ENCODE data around the gene RPS14.

Gene RPS14

GRCh38 chr5:150465927-150466326 is 16.4 kb upstream of the RPS14 start:
- H3K4me3 ChIP-seq (ENCODE audit: control insufficient read depth, low read depth, low read length), result no peak overlapping the region
- DNase-seq (ENCODE audit: low read depth), result no peak
- TF ChIP-seq CTCF (IDR thresholded peaks at IDR 0.05; ENCODE audit: control insufficient read depth, insufficient read depth, low read depth, low read length, missing control alignments), result no peak

GRCh38 chr5:150464554-150465012 is 15.0 kb upstream of the RPS14 start:
- TF ChIP-seq CTCF (IDR thresholded peaks at IDR 0.05; ENCODE audit: control insufficient read depth, insufficient read depth, low read depth, low read length, missing control alignments), result no peak
- no peak for DNase-seq (ENCODE audit: low read depth)
- no peak overlapping the region for H3K4me3 ChIP-seq (ENCODE audit: control insufficient read depth, low read depth, low read length)

DNA sequence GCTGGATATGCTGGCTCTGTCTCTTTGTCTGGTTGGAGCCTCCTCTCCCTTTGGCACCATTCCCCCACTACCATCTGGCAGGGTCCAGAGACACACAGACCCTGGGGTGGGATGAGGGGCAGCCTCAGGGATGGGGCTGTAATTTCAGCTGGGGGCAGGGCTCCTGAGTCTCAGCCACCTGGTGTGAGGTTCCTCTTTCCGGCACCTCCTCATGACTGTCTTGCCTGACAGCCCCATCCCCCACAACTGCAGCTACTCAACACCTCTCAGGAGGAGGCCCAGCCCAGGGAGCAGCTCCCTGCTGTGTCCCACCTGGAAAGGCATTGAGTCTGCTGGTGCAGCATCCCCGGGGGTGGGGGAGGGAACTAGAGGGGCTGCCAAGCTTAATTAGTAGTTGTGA is 11.7 kb upstream of the RPS14 start:
- TF ChIP-seq CTCF (IDR thresholded peaks at IDR 0.05; ENCODE audit: control insufficient read depth, insufficient read depth, low read depth, low read length, missing control alignments), result no peak
- no peak for DNase-seq (ENCODE audit: low read depth)
- no peak overlapping the region for H3K4me3 ChIP-seq (ENCODE audit: control insufficient read depth, low read depth, low read length)

DNA sequence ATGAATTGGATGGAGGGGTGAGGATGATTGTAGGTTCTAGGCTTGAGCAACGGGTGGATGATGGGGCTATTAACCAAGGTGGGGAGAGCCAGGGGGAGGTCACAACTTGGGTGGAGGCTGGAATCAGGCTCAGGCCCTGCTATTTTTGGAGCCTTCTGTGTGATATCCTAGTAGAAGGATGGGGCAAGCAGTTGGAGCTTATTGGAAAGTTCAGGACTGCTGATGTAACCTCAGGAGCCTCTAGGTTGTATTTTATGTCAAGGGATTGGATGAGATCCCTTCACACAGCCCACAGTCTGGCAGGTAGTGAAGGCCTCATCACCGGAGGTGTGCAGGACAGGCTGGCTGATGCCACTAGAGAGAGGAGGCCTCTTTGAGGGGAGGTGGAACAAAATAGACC is 11.2 kb upstream of the RPS14 start:
- H3K4me3 ChIP-seq (ENCODE audit: control insufficient read depth, low read depth, low read length), result no peak overlapping the region
- no peak for DNase-seq (ENCODE audit: low read depth)

DNA sequence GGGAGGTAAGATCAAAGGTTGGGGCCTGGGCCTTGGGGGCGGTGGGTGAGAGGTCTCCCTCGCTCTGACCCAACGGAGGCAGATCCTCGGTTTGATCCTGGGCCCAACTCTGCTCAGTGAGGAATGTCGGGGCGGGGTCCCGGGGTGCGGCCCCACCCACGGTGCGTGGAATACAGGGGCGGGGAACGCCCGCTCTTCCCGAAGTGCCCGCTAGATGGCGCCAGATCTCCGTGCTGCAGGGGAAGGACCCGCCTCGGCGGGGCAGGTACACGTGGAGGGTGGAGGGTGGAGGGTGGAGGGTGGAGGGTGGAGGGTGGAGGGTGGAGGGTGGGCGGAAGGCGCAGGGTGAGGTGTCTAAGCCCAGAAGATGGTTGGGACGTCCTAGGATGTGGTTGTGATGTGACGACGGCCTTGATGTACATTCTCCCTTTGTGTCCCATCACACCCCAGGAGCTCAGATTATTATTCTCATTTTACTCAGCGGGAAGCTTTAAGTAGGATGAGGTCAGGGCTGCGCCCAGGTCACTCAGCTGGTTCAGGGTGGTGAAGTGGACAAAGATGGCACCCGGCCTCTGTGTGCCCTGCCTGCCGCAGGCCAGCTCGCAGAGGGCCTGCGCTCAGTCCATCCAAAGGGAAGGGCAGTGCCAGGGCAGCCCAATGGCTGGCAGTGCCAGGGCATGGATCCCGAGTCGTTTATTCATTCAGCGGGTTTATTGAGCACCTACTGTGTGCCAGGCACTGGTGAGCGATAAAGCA is 9.4 kb upstream of the RPS14 start:
- peak; percentile 83 for TF ChIP-seq CTCF (IDR thresholded peaks at IDR 0.05; ENCODE audit: control insufficient read depth, insufficient read depth, low read depth, low read length, missing control alignments)
- DNase-seq (ENCODE audit: low read depth), result no peak
- peak overlapping the region; percentile 21; the same call in 1 of the 2 replicates for H3K4me3 ChIP-seq (ENCODE audit: control insufficient read depth, low read depth, low read length)

More for the DNA sequence above, 11.2 kb upstream of the RPS14 start:
- TF ChIP-seq CTCF (IDR thresholded peaks at IDR 0.05; ENCODE audit: control insufficient read depth, insufficient read depth, low read depth, low read length, missing control alignments), result no peak

DNA sequence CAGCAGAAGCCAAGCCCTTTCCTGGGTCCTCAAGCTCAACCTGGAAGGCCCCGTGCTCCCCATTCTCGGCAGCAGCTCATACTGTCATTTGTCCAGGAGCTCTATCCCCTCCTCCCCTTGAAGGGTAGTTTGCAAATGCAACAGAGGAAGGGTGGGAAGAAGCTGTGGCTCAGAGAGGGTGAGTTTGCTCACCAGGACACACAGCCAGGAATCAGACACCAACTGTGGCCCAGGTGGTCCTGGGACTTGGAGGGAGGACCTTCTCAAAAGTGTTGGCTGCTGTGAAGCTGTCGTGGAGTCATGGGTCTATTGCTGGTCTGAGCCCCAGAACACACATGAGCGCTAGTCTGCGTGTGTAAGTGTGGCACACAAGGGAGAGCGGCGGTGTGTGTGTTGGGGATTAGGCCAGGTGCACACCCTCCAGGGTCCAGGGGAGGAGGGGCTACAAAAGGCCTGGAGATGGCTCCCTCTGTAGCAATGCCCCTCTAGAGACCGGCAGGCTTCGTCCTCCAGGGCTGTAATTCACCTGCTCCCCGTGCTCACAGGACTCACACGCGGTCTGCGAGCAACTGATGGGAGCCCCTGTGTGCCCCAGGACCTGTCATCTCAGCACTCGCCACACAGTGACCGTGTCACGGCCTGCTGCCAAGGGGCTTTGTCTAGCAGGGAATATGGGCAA is 8.2 kb upstream of the RPS14 start:
- no peak for TF ChIP-seq CTCF (IDR thresholded peaks at IDR 0.05; ENCODE audit: control insufficient read depth, insufficient read depth, low read depth, low read length, missing control alignments)
- no peak overlapping the region for H3K4me3 ChIP-seq (ENCODE audit: control insufficient read depth, low read depth, low read length)

More for the DNA sequence above, 8.2 kb upstream of the RPS14 start:
- DNase-seq (ENCODE audit: low read depth), result no peak

All from AG09309 (cell line).